ENCODE data around the gene EIF3L. TPM values are rescaled to one million over a fixed set of nuclear protein-coding genes. Genes with fewer than 3 reads are reported as not detected.
A peak's percentile ranks its signal among the peaks of the same experiment; 100 is the strongest.

EIF3L gene
- total and polyA plus RNA-seq, 9 of the 15 experiments (the other 6 are each of a cell fraction or from before 2014, with no cell fraction given): 257 to 699 (median 368) TPM

DNA sequence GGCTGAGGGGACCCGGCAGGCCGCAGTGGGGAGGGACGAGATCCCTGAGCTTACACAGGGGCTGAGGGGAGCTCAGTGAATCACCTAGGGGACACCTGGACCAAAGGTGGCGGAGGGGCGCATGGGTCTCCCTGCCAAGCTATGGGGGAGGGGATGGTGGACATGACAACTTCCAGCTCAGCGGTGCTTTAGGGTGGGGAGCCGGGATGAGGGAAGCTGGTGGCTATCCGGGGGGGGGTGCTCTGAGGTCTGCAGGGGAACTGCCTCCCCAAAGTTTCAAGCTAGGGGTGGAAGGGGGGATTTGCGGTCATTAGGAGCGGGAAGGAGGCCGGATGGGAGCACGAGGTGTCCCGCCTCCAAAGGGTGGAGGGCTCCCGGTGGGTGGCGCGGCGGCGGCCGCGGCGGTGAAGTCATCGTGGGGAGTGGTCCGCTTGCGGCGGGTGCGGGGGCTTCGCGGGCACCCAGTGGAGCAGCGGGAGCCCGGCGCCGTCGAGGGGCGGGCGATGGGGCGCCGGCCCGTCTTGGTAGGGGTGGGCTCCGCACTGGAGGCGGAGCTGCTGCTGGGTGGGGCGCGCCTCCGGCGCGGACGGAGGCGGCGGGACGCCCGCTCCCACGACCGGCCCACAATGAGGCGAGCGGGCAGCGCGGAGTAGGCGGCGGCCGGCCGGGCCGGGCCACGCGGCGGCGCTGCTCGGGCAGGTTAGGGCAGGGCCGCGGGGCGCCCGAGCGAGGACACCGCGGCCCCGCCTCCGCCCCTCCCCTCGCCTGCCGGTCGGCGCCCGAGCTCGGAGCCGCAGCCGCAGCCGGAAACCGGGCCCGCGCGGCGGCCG is 56.5 kb downstream of the EIF3L start, which contains the start of gene MICALL1 (continued):
- TF ChIP-seq MGA (IDR thresholded peaks at IDR 0.05) (peak; percentile 62), ZNF253 (CRISPR knock-in tag; conservative IDR thresholded peaks at IDR 0.05) (no peak), NFRKB (IDR thresholded peaks at IDR 0.05; ENCODE audit: low read depth) (peak; percentile 92; the same call in 1 of the 2 replicates), SRSF3 (IDR thresholded peaks at IDR 0.05; ENCODE audit: insufficient read depth, low read length) (0 out of 2 replicates have a peak, but pooled peaks have one; percentile 61), ZBTB7A (IDR thresholded peaks at IDR 0.05; ENCODE audit: borderline replicate concordance, control insufficient read depth, low read depth, low read length) (peak; percentile 11; the same call in 1 of the 2 replicates), RAD21 (CRISPR knock-in tag; conservative IDR thresholded peaks at IDR 0.05 in 1 of 2, IDR thresholded peaks at IDR 0.05 in 1 of 2) (peak in 1 of 2 experiments; percentile 54; a peak in 2 of 4 replicates), SNRNP70 (optimal IDR thresholded peaks at IDR 0.05; ENCODE audit: low read depth, low read length) (no peak), SIN3B (IDR thresholded peaks at IDR 0.05; ENCODE audit: low read depth) (0 out of 2 replicates have a peak, but pooled peaks have one; percentile 17), TAF1 (IDR thresholded peaks at IDR 0.05; ENCODE audit: control insufficient read depth, extremely low read depth, insufficient read depth, low read length, severe bottlenecking) (peak; percentile 46), ZFX (CRISPR knock-in tag; IDR thresholded peaks at IDR 0.05) (peak; percentile 79), MEF2D (tag; conservative IDR thresholded peaks at IDR 0.05; ENCODE audit: low read depth) (0 out of 2 replicates have a peak, but pooled peaks have one; percentile 37), ZNF431 (CRISPR knock-in tag; IDR thresholded peaks at IDR 0.05) (0 out of 2 replicates have a peak, but pooled peaks have one; percentile 46)
- TF ChIP-seq, protein P1, sequence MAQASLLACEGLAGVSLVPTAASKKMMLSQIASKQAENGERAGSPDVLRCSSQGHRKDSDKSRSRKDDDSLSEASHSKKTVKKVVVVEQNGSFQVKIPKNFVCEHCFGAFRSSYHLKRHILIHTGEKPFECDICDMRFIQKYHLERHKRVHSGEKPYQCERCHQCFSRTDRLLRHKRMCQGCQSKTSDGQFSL (CRISPR knock-in tag; IDR thresholded peaks at IDR 0.05): peak; percentile 76
- TF ChIP-seq, protein P1 (tag; IDR thresholded peaks at IDR 0.05): no peak; a peak in 1 of 4 replicates

Measured in K562 (cell line).